HG02943 (cell line): Measurements from ENCODE around the gene KRTAP10-2.
"Not testable (repeated sequence)": the region's sequence is repeated elsewhere in the genome, so short reads cannot be mapped to it uniquely, and the experiment has no call there.

Experiments used
- ATAC-seq: cut with Tn5 transposase; IDR thresholded peaks from one replicate; pipeline ENCODE4 v1.9.1; 2021; ENCODE audit warnings: mild to moderate bottlenecking, low read depth, moderate library complexity; ENCODE audit not compliant: unreplicated experiment

Gene KRTAP10-2

GRCh38 chr21:44503901-44504399 is 47.4 kb downstream of the KRTAP10-2 start:
- no peak for ATAC-seq

DNA sequence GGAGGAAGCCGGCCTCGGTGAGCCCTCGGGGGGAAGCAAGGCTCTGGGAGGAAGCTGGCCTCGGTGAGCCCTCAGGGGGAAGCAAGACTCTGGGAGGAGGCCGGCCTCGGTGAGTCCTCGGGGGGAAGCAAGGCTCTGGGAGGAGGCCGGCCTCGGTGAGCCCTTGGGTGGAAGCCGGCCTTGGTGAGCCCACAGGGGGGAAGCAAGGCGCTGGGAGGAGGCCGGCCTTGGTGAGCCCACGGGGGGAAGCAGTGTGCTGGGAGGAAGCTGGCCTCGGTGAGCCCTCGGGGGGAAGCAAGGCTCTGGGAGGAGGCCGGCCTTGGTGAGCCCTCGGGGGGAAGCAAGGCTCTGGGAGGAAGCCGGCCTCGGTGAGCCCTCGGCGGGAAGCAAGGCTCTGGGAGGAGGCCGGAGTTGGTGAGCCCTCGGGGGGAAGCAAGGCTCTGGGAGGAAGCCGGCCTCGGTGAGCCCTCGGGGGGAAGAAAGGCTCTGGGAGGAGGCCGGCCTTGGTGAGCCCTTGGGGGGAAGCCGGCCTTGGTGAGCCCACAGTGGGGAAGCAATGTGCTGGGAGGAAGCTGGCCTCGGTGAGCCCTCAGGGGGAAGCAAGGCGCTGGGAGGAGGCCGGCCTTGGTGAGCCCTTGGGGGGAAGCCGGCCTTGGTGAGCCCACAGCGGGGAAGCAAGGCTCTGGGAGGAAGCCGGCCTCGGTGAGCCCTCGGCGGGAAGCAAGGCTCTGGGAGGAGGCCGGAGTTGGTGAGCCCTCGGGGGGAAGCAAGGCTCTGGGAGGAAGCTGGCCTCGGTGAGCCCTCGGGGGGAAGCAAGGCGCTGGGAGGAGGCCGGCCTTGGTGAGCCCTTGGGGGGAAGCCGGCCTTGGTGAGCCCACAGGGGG is 48.1 kb downstream of the KRTAP10-2 start:
- not testable (repeated sequence) for ATAC-seq

GRCh38 chr21:44502171-44502958 is 48.9 kb downstream of the KRTAP10-2 start:
- no peak for ATAC-seq
